ENCODE data around the gene IDNK.

The IDNK gene

GRCh38 chr9:83622939-83623678, at the start of gene IDNK:
Gene IDNK, plus strand, starts transcription at chr9:83623143. Its CDS starts 29 bp downstream, at chr9:83623172.
- TF ChIP-seq CTCF (conservative IDR thresholded peaks at IDR 0.05; ENCODE audit: low read depth), result no peak
- CTCF ChIA-PET, result interaction anchor here (0.6 to 1.3 kb wide), 2 partner anchors 11 to 403 kb away, joined by 3 to 7 read pairs; no protein-coding TSS in a partner anchor
- peak; percentile 60 for DNase-seq (ENCODE audit: low spot score)
- H3K27ac ChIP-seq, result peak within 1 kb of the TSS; percentile 71
- POLR2A ChIA-PET (ENCODE audit: low non-redundant PET), result interaction anchor here (0.6 to 0.7 kb wide), 2 partner anchors 84 to 895 kb away, joined by 3 read pairs; no protein-coding TSS in a partner anchor

GRCh38 chr9:83574482-83574881, 48.5 kb upstream of the IDNK start:
- H3K27ac ChIP-seq, result no peak overlapping the region
- no peak for TF ChIP-seq CTCF (conservative IDR thresholded peaks at IDR 0.05; ENCODE audit: low read depth)
- DNase-seq (ENCODE audit: low spot score), result no peak
- ChIA-PET POLR2A (ENCODE audit: low non-redundant PET) (no interaction called here), CTCF (interaction anchor here (0.7 kb wide), 1 partner anchor 263 kb away, joined by 6 read pairs; no protein-coding TSS in a partner anchor)

GRCh38 chr9:83582029-83582428, 40.9 kb upstream of the IDNK start:
- no peak for DNase-seq (ENCODE audit: low spot score)
- ChIA-PET POLR2A (ENCODE audit: low non-redundant PET) (no interaction called here), CTCF (interaction anchor here (0.6 kb wide), 1 partner anchor 351 kb away, joined by 4 read pairs; no protein-coding TSS in a partner anchor)
- no peak overlapping the region for H3K27ac ChIP-seq
- no peak for TF ChIP-seq CTCF (conservative IDR thresholded peaks at IDR 0.05; ENCODE audit: low read depth)

GRCh38 chr9:83583151-83584014, 39.6 kb upstream of the IDNK start:
- TF ChIP-seq CTCF (conservative IDR thresholded peaks at IDR 0.05; ENCODE audit: low read depth), result peak; percentile 63
- ChIA-PET POLR2A (ENCODE audit: low non-redundant PET) (no interaction called here), CTCF (interaction anchor here (0.6 to 0.7 kb wide), 7 partner anchors 53 to 810 kb away, joined by 3 to 6 read pairs (median 3); no protein-coding TSS in a partner anchor)
- peak; percentile 70 for DNase-seq (ENCODE audit: low spot score)
- no peak overlapping the region for H3K27ac ChIP-seq

- TF ChIP-seq CTCF (conservative IDR thresholded peaks at IDR 0.05; ENCODE audit: low read depth), result no peak
- ChIA-PET CTCF (interaction anchor here (0.6 to 1.0 kb wide), 2 partner anchors 15 to 365 kb away, joined by 3 to 5 read pairs; no protein-coding TSS in a partner anchor), POLR2A (ENCODE audit: low non-redundant PET) (no interaction called here)
- H3K27ac ChIP-seq, result no peak overlapping the region
- no peak for DNase-seq (ENCODE audit: low spot score)
Measured at GRCh38 chr9:83584995-83585394, 37.9 kb upstream of the IDNK start.

GRCh38 chr9:83588256-83588655, 34.7 kb upstream of the IDNK start:
- CTCF ChIA-PET, result interaction anchor here (0.6 kb wide), 1 partner anchor 398 kb away, joined by 3 read pairs; no protein-coding TSS in a partner anchor

More at GRCh38 chr9:83588256-83588655, 34.7 kb upstream of the IDNK start:
- no peak for DNase-seq (ENCODE audit: low spot score)
- POLR2A ChIA-PET (ENCODE audit: low non-redundant PET), result no interaction called here
- no peak for TF ChIP-seq CTCF (conservative IDR thresholded peaks at IDR 0.05; ENCODE audit: low read depth)
- no peak overlapping the region for H3K27ac ChIP-seq
